Endothelial cell of umbilical vein (primary cell): ENCODE results near the gene PPP1R3F. TPM values are rescaled to one million over a fixed set of nuclear protein-coding genes. Genes with fewer than 3 reads are reported as not detected.

Experiments
- BruUV-seq: library from RNA; stranded (reverse); fragments of 400-500 nt; replicated peaks from 2 replicates; lab custom pipeline; 2021; lab: Mats Ljungman, UMichigan
- CTCF ChIA-PET: fragments of 300-600, 350-600 bp; sonication (Branson Sonifier 250); formaldehyde crosslinking; loops from one replicate; lab custom pipeline; 2021; ENCODE audit warnings: antibody characterized with exemption, inconsistent platforms; lab: Charles Lee
- POLR2A ChIA-PET: fragments of 300-600, 350-600 bp; sonication (Branson Sonifier 250); formaldehyde crosslinking; loops from one replicate; lab custom pipeline; 2021; ENCODE audit warnings: antibody characterized with exemption, inconsistent platforms; lab: Charles Lee
- DNase-seq: peaks from one replicate; pipeline ENCODE4 v3.0.0-alpha.2; 2011; ENCODE audit warnings: low read depth, low spot score
- FAIRE-seq: peaks from 2 replicates; lab custom pipeline; 2011; peaks lifted over from hg19 to GRCh38; lab: Jason Lieb, UNC
- H2AFZ ChIP-seq: 2 replicates; pipeline ENCODE4 v1.6.0; 2012; ENCODE audit warnings: low read depth, low read length, control low read depth, inconsistent platforms
- H3K27ac ChIP-seq: 2 replicates; pipeline ENCODE4 v1.5.1; 2011; ENCODE audit warnings: low read depth, mild to moderate bottlenecking, control low read depth, low read length, moderate library complexity; ENCODE audit not compliant: insufficient read depth
- H3K27me3 ChIP-seq, 2 experiments: 2 replicates each; pipeline versions ENCODE4 v1.6.0 to v1.6.1; 2011; ENCODE audit warnings: low read length in 2 of 2, mixed read lengths in 1 of 2; ENCODE audit not compliant: control insufficient read depth in 2 of 2, insufficient read depth in 2 of 2
- H3K36me3 ChIP-seq, 2 experiments: 2 replicates in 1 of 2; 3 replicates in 1 of 2; pipeline ENCODE4 v1.5.1; 2011; ENCODE audit warnings: low read length in 2 of 2, mild to moderate bottlenecking in 1 of 2, moderate library complexity in 1 of 2; ENCODE audit not compliant: control insufficient read depth in 2 of 2, insufficient read depth in 2 of 2; ENCODE audit errors: extremely low read depth in 1 of 2
- H3K4me1 ChIP-seq: 3 replicates; pipeline ENCODE4 v1.5.1; 2011; ENCODE audit warnings: mild to moderate bottlenecking, low read length; ENCODE audit not compliant: control insufficient read depth, insufficient read depth; ENCODE audit errors: extremely low read depth
- H3K4me2 ChIP-seq: 2 replicates; pipeline ENCODE4 v1.6.1; 2011; ENCODE audit warnings: low read length, control low read depth, mixed read lengths; ENCODE audit not compliant: insufficient read depth
- H3K4me3 ChIP-seq, 3 experiments: fragments of 200-600 bp in 1 of 3; sonication (generic), shearing (Covaris generic) in 1 of 3; replicated peaks in 1 of 3; 2 replicates each; pipeline ENCODE4 v1.5.1; 2011 to 2016; ENCODE audit warnings: control low read depth in 3 of 3, low read length in 3 of 3, mild to moderate bottlenecking in 2 of 3, inconsistent platforms in 1 of 3, low read depth in 1 of 3, moderate library complexity in 1 of 3; ENCODE audit not compliant: insufficient read depth in 1 of 3
- H3K79me2 ChIP-seq: 2 replicates; pipeline ENCODE4 v1.6.0; 2012; ENCODE audit warnings: low read length, inconsistent platforms; ENCODE audit not compliant: control insufficient read depth, insufficient read depth
- H3K9ac ChIP-seq: replicated peaks from 2 replicates; pipeline ENCODE3; 2011; ENCODE audit warnings: low read length, control low read depth; ENCODE audit not compliant: insufficient read depth; ENCODE audit errors: extremely low read depth
- H3K9me1 ChIP-seq: replicated peaks from 3 replicates; pipeline ENCODE4 v1.6.0; 2011; ENCODE audit warnings: mild to moderate bottlenecking, low read length; ENCODE audit not compliant: control insufficient read depth, insufficient read depth; ENCODE audit errors: extremely low read depth
- H3K9me3 ChIP-seq: replicated peaks from 2 replicates; pipeline ENCODE4 v1.5.1; 2012; ENCODE audit warnings: low read length, inconsistent platforms; ENCODE audit not compliant: control insufficient read depth, insufficient read depth
- H4K20me1 ChIP-seq: replicated peaks from 2 replicates; pipeline ENCODE3; 2011; ENCODE audit warnings: mild to moderate bottlenecking, low read length; ENCODE audit not compliant: control insufficient read depth, insufficient read depth; ENCODE audit errors: extremely low read depth
- CTCF ChIP-seq, 2 donors: IDR thresholded peaks; 1 replicate in 1 of 2; 2 replicates in 1 of 2; pipeline ENCODE4 v1.5.1; 2011; ENCODE audit warnings: low read length in 2 of 2, mild to moderate bottlenecking in 2 of 2, moderate library complexity in 2 of 2, control low read depth in 1 of 2, inconsistent platforms in 1 of 2, low read depth in 1 of 2; ENCODE audit not compliant: insufficient read depth in 1 of 2; ENCODE audit errors: extremely low read depth in 1 of 2
- FOS ChIP-seq: IDR thresholded peaks from 2 replicates; pipeline ENCODE4 v1.6.1; 2011; ENCODE audit warnings: mild to moderate bottlenecking, low read length, moderate library complexity, borderline replicate concordance; ENCODE audit not compliant: insufficient read depth
- GATA2 ChIP-seq: IDR thresholded peaks from 2 replicates; pipeline ENCODE4 v1.7.0; 2011; ENCODE audit warnings: low read depth, mild to moderate bottlenecking, moderate library complexity, mixed read lengths, low read length; ENCODE audit not compliant: insufficient read length, insufficient read depth
- POLR2A ChIP-seq: IDR thresholded peaks from 2 replicates; pipeline ENCODE4 v1.6.1; 2012; ENCODE audit warnings: low read depth, mild to moderate bottlenecking, control low read depth, low read length
- dilution Hi-C: fragments of 300-500 bp; cut with MboI; formaldehyde crosslinking; loops from one replicate; pipeline ENCODE4 v1.15.0; 2019; ENCODE audit warnings: low sequenced_read_pairs; ENCODE audit not compliant: extremely low pct_ligation_motif_present
- intact Hi-C: fragments of 100-400 bp; cut with micrococcal nuclease; formaldehyde crosslinking; loops from one replicate; pipeline ENCODE4 v1.10.0; 2022
- polyA plus RNA-seq, 4 experiments: library from polyadenylated mRNA; depleted of rRNA in 3 of 4; stranded (reverse) in 3 of 4; unstranded in 1 of 4; fragments of >200 nt; gene quantifications; 2 replicates each; pipeline versions ENCODE4 v1.2.1 to v1.2.3, GENCODE V29; 2011 to 2012; ENCODE audit warnings: missing spikeins in 1 of 4
- total RNA-seq: library from RNA; stranded (reverse); gene quantifications from 2 replicates; pipeline ENCODE4 v1.2.3, GENCODE V29; 2021

The PPP1R3F gene
- total and polyA plus RNA-seq, 2 donors (not counting 3 experiments of a cell fraction or from before 2014, with no cell fraction given), result 1.5 to 2.5 TPM

GRCh38 chrX:49264460-49264859 is 5.1 kb upstream of the PPP1R3F start, which contains the start of gene FOXP3:
TSS of gene FOXP3 (minus strand) at chrX:49264710. CDS start at chrX:49258505, 6,205 bp downstream.
- Histone ChIP-seq H2AFZ (no peak within 1 kb of the TSS), H3K9me3 (no peaks in the 10 kb centered on the region), H3K9ac (no peak within 1 kb of the TSS), H3K27me3 (no peaks in the 10 kb centered on the region), H3K9me1 (no peaks in the 10 kb centered on the region), H3K4me2 (no peak within 1 kb of the TSS), H3K36me3 (no peaks in the 10 kb centered on the region), H3K79me2 (no peaks in the 10 kb centered on the region), H3K27ac (no peak within 1 kb of the TSS), H4K20me1 (no peaks in the 10 kb centered on the region), H3K4me1 (no peaks in the 10 kb centered on the region), H3K4me3 (no peak within 1 kb of the TSS)
- no TSS peak for BruUV-seq
- dilution Hi-C loops, result no loop called here
- POLR2A ChIA-PET, result no interaction called here
- no peak for TF ChIP-seq GATA2
- TF ChIP-seq FOS, result no peak
- TF ChIP-seq CTCF (IDR thresholded peaks at IDR 0.05; ENCODE audit: extremely low read depth in 1 of 2, insufficient read depth in 1 of 2, low read depth in 1 of 2, low read length in 2 of 2), result no peak
- TF ChIP-seq POLR2A, result no peak
- intact Hi-C loops, result loop anchor here (10.0 kb wide), 1 partner anchor 370 kb away; the partner anchor contains the start of genes PQBP1 and TIMM17B
- DNase-seq (no peak), FAIRE-seq (no peak)
- CTCF ChIA-PET, result no interaction called here
